H1 (cell line): ENCODE data around the gene ZNF814. TPM values are rescaled to one million over a fixed set of nuclear protein-coding genes. Genes with fewer than 3 reads are reported as not detected.

Source experiments
- CTCF ChIA-PET: fragments of 300-600 bp; sonication (Branson Sonifier 250); formaldehyde crosslinking; loops from one replicate; lab custom pipeline; 2021; ENCODE audit not compliant: partially characterized antibody; lab: Charles Lee
- POLR2A ChIA-PET: fragments of 300-600 bp; sonication (Branson Sonifier 250); formaldehyde crosslinking; loops from one replicate; lab custom pipeline; 2021; ENCODE audit warnings: inconsistent platforms; ENCODE audit not compliant: partially characterized antibody; lab: Charles Lee
- DNase-seq, 2 experiments: peaks; one replicate each; pipeline versions ENCODE4 v3.0.0 to v3.0.0-alpha.2; 2010 to 2022; ENCODE audit warnings: low spot score in 2 of 2, low read depth in 1 of 2, mixed read lengths in 1 of 2
- FAIRE-seq: peaks from 2 replicates; lab custom pipeline; 2011; peaks lifted over from hg19 to GRCh38; lab: Jason Lieb, UNC
- H2AFZ ChIP-seq: 2 replicates; pipeline ENCODE4 v1.8.1; 2012; ENCODE audit warnings: low read length, inconsistent platforms
- H2AK5ac ChIP-seq: 2 replicates; pipeline ENCODE4 v1.6.1; 2013; ENCODE audit warnings: low read depth, low read length
- H2BK120ac ChIP-seq: replicated peaks from 2 replicates; pipeline ENCODE3; 2013; ENCODE audit warnings: low read depth, low read length, inconsistent platforms
- H2BK12ac ChIP-seq: 2 replicates; pipeline ENCODE4 v1.6.1; 2013; ENCODE audit warnings: low read depth, low read length
- H2BK15ac ChIP-seq: 2 replicates; pipeline ENCODE4 v1.6.1; 2013; ENCODE audit warnings: low read length
- H2BK20ac ChIP-seq: 2 replicates; pipeline ENCODE4 v1.6.1; 2013; ENCODE audit warnings: low read length
- H2BK5ac ChIP-seq: 2 replicates; pipeline ENCODE4 v1.6.1; 2013; ENCODE audit warnings: low read depth, low read length
- H3K14ac ChIP-seq: 2 replicates; pipeline ENCODE4 v1.6.1; 2013; ENCODE audit warnings: inconsistent platforms; ENCODE audit not compliant: insufficient read length
- H3K18ac ChIP-seq: 2 replicates; pipeline ENCODE4 v1.6.1; 2013; ENCODE audit warnings: low read length; ENCODE audit errors: extremely low read depth
- H3K23ac ChIP-seq: 2 replicates; pipeline ENCODE4 v1.6.1; 2013; ENCODE audit warnings: inconsistent platforms; ENCODE audit not compliant: insufficient read length
- H3K23me2 ChIP-seq: 2 replicates; pipeline ENCODE4 v1.6.1; 2013; ENCODE audit warnings: low read depth, low read length
- H3K27ac ChIP-seq: 2 replicates; pipeline ENCODE4 v1.6.1; 2011; ENCODE audit warnings: low read depth, low read length, inconsistent platforms
- H3K27me3 ChIP-seq, 4 experiments: replicated peaks in 1 of 4; 1 replicate in 1 of 4; 2 replicates in 3 of 4; pipeline versions ENCODE4 v1.6.1 to v1.8.1; 2011 to 2013; ENCODE audit warnings: low read length in 3 of 4, mild to moderate bottlenecking in 3 of 4, inconsistent platforms in 2 of 4, mixed read lengths in 2 of 4, moderate library complexity in 1 of 4; ENCODE audit not compliant: control insufficient read depth in 3 of 4, insufficient read depth in 3 of 4; ENCODE audit errors: extremely low read depth in 1 of 4
- H3K36me3 ChIP-seq, 4 experiments: 2 replicates each; pipeline versions ENCODE4 v1.6.1 to v1.8.1; 2011 to 2013; ENCODE audit warnings: mild to moderate bottlenecking in 4 of 4, low read length in 3 of 4, moderate library complexity in 2 of 4, control low read depth in 1 of 4, inconsistent platforms in 1 of 4; ENCODE audit not compliant: insufficient read depth in 4 of 4, control insufficient read depth in 2 of 4
- H3K4ac ChIP-seq: replicated peaks from 2 replicates; pipeline ENCODE3; 2013; ENCODE audit warnings: low read length, low read depth, mixed read lengths, inconsistent platforms; ENCODE audit not compliant: insufficient read length
- H3K4me1 ChIP-seq, 4 experiments: replicated peaks in 1 of 4; 1 replicate in 1 of 4; 2 replicates in 3 of 4; pipeline versions ENCODE4 v1.6.1 to v1.8.1; 2011 to 2013; ENCODE audit warnings: low read length in 3 of 4, inconsistent platforms in 2 of 4, mixed read lengths in 1 of 4; ENCODE audit not compliant: insufficient read depth in 4 of 4, control insufficient read depth in 3 of 4
- H3K4me2 ChIP-seq, 2 experiments: 2 replicates each; pipeline versions ENCODE4 v1.6.1 to v1.8.1; 2011 to 2013; ENCODE audit warnings: low read depth in 2 of 2, low read length in 2 of 2, control low read depth in 1 of 2, inconsistent platforms in 1 of 2, mild to moderate bottlenecking in 1 of 2; ENCODE audit not compliant: insufficient read depth in 1 of 2
- H3K4me3 ChIP-seq, 4 experiments: fragments of 200-600, 300-600 bp in 1 of 4; sonication (generic), shearing (Covaris generic), sonication (Bioruptor Twin) in 1 of 4; 2 replicates each; pipeline versions ENCODE4 v1.5.1 to v1.8.1; 2011 to 2016; ENCODE audit warnings: low read length in 4 of 4, low read depth in 3 of 4, control low read depth in 2 of 4, inconsistent platforms in 2 of 4, mild to moderate bottlenecking in 2 of 4, mixed read lengths in 1 of 4, moderate library complexity in 1 of 4; ENCODE audit not compliant: insufficient read depth in 2 of 4; ENCODE audit errors: extremely low read depth in 1 of 4
- H3K56ac ChIP-seq: replicated peaks from 2 replicates; pipeline ENCODE3; 2013; ENCODE audit warnings: low read depth, mild to moderate bottlenecking, mixed read lengths, low read length, inconsistent platforms; ENCODE audit not compliant: insufficient read length
- H3K79me1 ChIP-seq: 2 replicates; pipeline ENCODE4 v1.6.1; 2013; ENCODE audit warnings: low read depth, low read length, control low read depth
- H3K79me2 ChIP-seq, 2 experiments: 2 replicates each; pipeline versions ENCODE4 v1.6.1 to v1.8.1; 2012 to 2013; ENCODE audit warnings: low read length in 2 of 2, mild to moderate bottlenecking in 2 of 2, inconsistent platforms in 1 of 2; ENCODE audit not compliant: insufficient read depth in 2 of 2, control insufficient read depth in 1 of 2
- H3K9ac ChIP-seq, 4 experiments: replicated peaks in 1 of 4; 1 replicate in 1 of 4; 2 replicates in 3 of 4; pipeline versions ENCODE4 v1.6.1 to v1.8.1; 2011 to 2013; ENCODE audit warnings: low read depth in 3 of 4, low read length in 3 of 4, control low read depth in 2 of 4, mild to moderate bottlenecking in 2 of 4, moderate library complexity in 2 of 4, inconsistent platforms in 1 of 4; ENCODE audit errors: extremely low read depth in 1 of 4
- H3K9me3 ChIP-seq, 2 experiments: 2 replicates each; pipeline versions ENCODE4 v1.6.1 to v1.8.1; 2012 to 2013; ENCODE audit warnings: mild to moderate bottlenecking in 2 of 2, moderate library complexity in 2 of 2, control low read depth in 1 of 2, inconsistent platforms in 1 of 2, low read depth in 1 of 2, low read length in 1 of 2, mixed read lengths in 1 of 2; ENCODE audit not compliant: insufficient read depth in 2 of 2
- H4K20me1 ChIP-seq, 2 experiments: replicated peaks in 1 of 2; 2 replicates each; pipeline versions ENCODE3 to v1.8.1; 2011 to 2013; ENCODE audit warnings: inconsistent platforms in 2 of 2, low read length in 2 of 2, mild to moderate bottlenecking in 1 of 2; ENCODE audit not compliant: insufficient read depth in 2 of 2, control insufficient read depth in 1 of 2
- H4K5ac ChIP-seq: 2 replicates; pipeline ENCODE4 v1.6.1; 2013; ENCODE audit warnings: low read length, low read depth, mixed read lengths, inconsistent platforms; ENCODE audit not compliant: insufficient read length
- H4K8ac ChIP-seq: 2 replicates; pipeline ENCODE4 v1.8.0; 2013; ENCODE audit warnings: mild to moderate bottlenecking, moderate library complexity, low read length, inconsistent platforms; ENCODE audit not compliant: insufficient read depth; ENCODE audit errors: extremely low read depth
- H4K91ac ChIP-seq: replicated peaks from 2 replicates; pipeline ENCODE3; 2013; ENCODE audit warnings: low read length, mixed read lengths, inconsistent platforms; ENCODE audit not compliant: insufficient read length
- JUND ChIP-seq: IDR thresholded peaks from 2 replicates; pipeline ENCODE4 v1.6.1; 2011; ENCODE audit warnings: mild to moderate bottlenecking, improper control_type of control experiment, low read length
- NRF1 ChIP-seq: IDR thresholded peaks from 2 replicates; pipeline ENCODE4 v1.6.1; 2011; ENCODE audit warnings: mild to moderate bottlenecking, low read depth, low read length, improper control_type of control experiment
- POLR2A ChIP-seq, 2 experiments: IDR thresholded peaks; 1 replicate in 1 of 2; 2 replicates in 1 of 2; pipeline ENCODE4 v1.6.1; 2011; ENCODE audit warnings: low read depth in 2 of 2, low read length in 2 of 2, mild to moderate bottlenecking in 2 of 2; ENCODE audit errors: control extremely low read depth in 1 of 2
- POLR2AphosphoS5 ChIP-seq: IDR thresholded peaks from 2 replicates; pipeline ENCODE4 v1.6.1; 2011; ENCODE audit warnings: low read depth, low read length
- RBBP5 ChIP-seq: IDR thresholded peaks from 2 replicates; pipeline ENCODE4 v1.7.1; 2012; ENCODE audit warnings: low read depth, mild to moderate bottlenecking, inconsistent platforms, low read length, moderate library complexity, borderline replicate concordance
- TCF12 ChIP-seq: IDR thresholded peaks from 2 replicates; pipeline ENCODE4 v1.6.1; 2011; ENCODE audit warnings: low read depth, mild to moderate bottlenecking, low read length
- WGBS, 2 experiments: shearing (Covaris generic) in 1 of 2; methylation state at CpG; one replicate each; pipeline versions ENCODE4 v1.1.6 to v1.1.7; 2013 to 2015; ENCODE audit warnings: low lambda C conversion rate in 2 of 2, mixed read lengths in 2 of 2, inconsistent platforms in 1 of 2, low coverage in 1 of 2, missing lambda C conversion rate in 1 of 2; ENCODE audit not compliant: insufficient replicate concordance in 2 of 2, insufficient coverage in 1 of 2, insufficient read length in 1 of 2; ENCODE audit errors: extremely low coverage in 1 of 2, missing lambda C conversion rate in 1 of 2; 5-methylcytosine and 5-hydroxymethylcytosine counted together
- polyA plus RNA-seq, 7 experiments: library from polyadenylated mRNA; depleted of rRNA in 3 of 7; stranded (reverse) in 5 of 7; unstranded in 2 of 7; fragments of >200 nt in 5 of 7; fragments of 200-250 nt in 2 of 7; gene quantifications; 1 replicate in 5 of 7; 2 replicates in 1 of 7; 4 replicates in 1 of 7; pipeline versions ENCODE4 v1.2.1 to v1.2.3, GENCODE V29; 2011 to 2013; ENCODE audit warnings: missing spikeins in 2 of 7, mixed read lengths in 2 of 7
- total RNA-seq: library from RNA; stranded (reverse); fragmentation: NEBNext Ultra II Directional; extraction: Animal tissue kit (Norgen Biotek cat#: 25700); gene quantifications from 2 replicates; pipeline ENCODE4 v1.2.1, GENCODE V29; 2021

ZNF814 gene
- total and polyA plus RNA-seq, 2 of the 8 experiments (the other 6 are each of a cell fraction or from before 2014, with no cell fraction given): 90.9 to 99.6 TPM

- Histone ChIP-seq H2BK15ac (no peak overlapping the region), H3K4ac (no peak overlapping the region), H3K23ac (no peak overlapping the region), H3K14ac (no peak overlapping the region), H3K18ac (no peak overlapping the region), H3K79me1 (peaks cover 10% of the 10 kb centered on the region), H3K56ac (no peak overlapping the region), H4K5ac (no peak overlapping the region), H3K4me3 (no peak overlapping the region), H2BK5ac (no peak overlapping the region; the same call in 1 of the 2 replicates), H3K27me3 (no peaks in the 10 kb centered on the region), H3K9me3 (peaks cover 17 to 20% of the 10 kb centered on the region in 2 experiments), H3K27ac (no peak overlapping the region), H2BK12ac (no peak overlapping the region), H3K23me2 (no peaks in the 10 kb centered on the region), H2BK120ac (no peak overlapping the region), H2BK20ac (no peak overlapping the region), H3K4me1 (no peaks in the 10 kb centered on the region), H2AK5ac (0 out of 2 replicates have a peak overlapping the region, but pooled peaks have one; percentile 53), H4K8ac (peak overlapping the region; percentile 45), H3K36me3 (peaks cover 18 to 68% (median 38%) of the 10 kb centered on the region in 4 experiments), H4K20me1 (peaks cover 5 to 9% of the 10 kb centered on the region in 2 experiments), H3K4me2 (no peak overlapping the region), H2AFZ (no peak overlapping the region), H3K9ac (no peak overlapping the region), H4K91ac (no peak overlapping the region), H3K79me2 (peaks cover 5 to 55% of the 10 kb centered on the region in 2 experiments)
- DNase-seq (no peak), FAIRE-seq (no peak)
- POLR2A ChIA-PET: interaction anchor here (0.7 to 8.7 kb wide), 16 partner anchors 8 to 286 kb away, joined by 3 to 94 read pairs (median 6); partner anchors contain the start of genes ZNF417, ZNF418, ZNF586 and ZNF587
- 96% methylated on average over 7 of the region's 7 CpGs; no CpG with 5 or more reads in 1 of the 2 experiments for WGBS, 2 experiments
- TF ChIP-seq RBBP5 (no peak), JUND (no peak), POLR2AphosphoS5 (peak; percentile 92), POLR2A (IDR thresholded peaks at IDR 0.05; ENCODE audit: control extremely low read depth in 1 of 2, low read depth in 2 of 2, low read length in 2 of 2) (peak; percentile 52 to 56; a peak in 2 of 3 replicates), NRF1 (no peak), TCF12 (no peak)
- CTCF ChIA-PET: interaction anchor here (0.6 to 1.6 kb wide), 6 partner anchors 20 to 455 kb away, joined by 3 to 6 read pairs (median 4); no protein-coding TSS in a partner anchor
These were observed 20.9 kb downstream of the ZNF814 start for GRCh38 chr19:57867868-57868492.
